ENCODE data around the gene ZDHHC13. TPM values are rescaled to one million over a fixed set of nuclear protein-coding genes. Genes with fewer than 3 reads are reported as not detected.

The ZDHHC13 gene
- total and polyA plus RNA-seq, 9 of the 15 experiments (the other 6 are each of a cell fraction or from before 2014, with no cell fraction given): 4.7 to 18.6 (median 10.0) TPM

- DNase-seq (ENCODE audit: extremely low read depth in 1 of 4, low spot score in 3 of 4) (no peak), ATAC-seq (no peak), FAIRE-seq (no peak)
- Histone ChIP-seq H3K36me3 (ENCODE audit: control insufficient read depth, insufficient read depth, low read length) (no peaks in the 10 kb centered on the region), H3K27ac (ENCODE audit: extremely low read depth, low read depth, low read length) (no peak overlapping the region), H3K9ac (ENCODE audit: insufficient read depth in 1 of 2, low read depth in 2 of 2, low read length in 2 of 2) (no peak overlapping the region), H2AFZ (ENCODE audit: low read depth, low read length) (no peak overlapping the region), H4K20me1 (replicated peaks; ENCODE audit: control insufficient read depth, insufficient read depth, low read length) (no peaks in the 10 kb centered on the region), H3K9me1 (ENCODE audit: control insufficient read depth, insufficient read depth, low read length) (no peaks in the 10 kb centered on the region), H3K4me3 (no peak overlapping the region), H3K4me1 (replicated peaks in 1 of 2; ENCODE audit: control insufficient read depth in 2 of 2, insufficient read depth in 2 of 2, low read length in 2 of 2) (no peaks in the 10 kb centered on the region), H3K4me2 (ENCODE audit: insufficient read depth, low read length) (no peak overlapping the region), H3K79me2 (ENCODE audit: control insufficient read depth, insufficient read depth, low read length) (no peaks in the 10 kb centered on the region), H3K9me3 (replicated peaks; ENCODE audit: control insufficient read depth, insufficient read depth, low read depth, low read length) (no peaks in the 10 kb centered on the region), H3K27me3 (ENCODE audit: control insufficient read depth in 2 of 2, insufficient read depth in 2 of 2, low read length in 2 of 2) (peaks cover 34% of the 10 kb centered on the region in 2 experiments; a peak in 4 of 5 replicates)
- WGBS (ENCODE audit: insufficient coverage, low coverage, missing lambda C conversion rate): 0% methylated on average over 1 of the region's 1 CpG
- in situ Hi-C loops (cut with MboI) (no loop called here), intact Hi-C loops (cut with micrococcal nuclease) (no loop called here)
- no TSS peak for BruUV-seq (replicated peaks)
- ChIA-PET POLR2A (no interaction called here), CTCF (ENCODE audit: low intra/inter-chr PET ratio) (no interaction called here)
- no peak for TF ChIP-seq PCBP1 (IDR thresholded peaks at IDR 0.05; ENCODE audit: low read depth, low read length, poor library complexity, severe bottlenecking)
- no peak for TF ChIP-seq ZNF354B (CRISPR knock-in tag; IDR thresholded peaks at IDR 0.05)
- no peak for TF ChIP-seq ILF3 (IDR thresholded peaks at IDR 0.05; ENCODE audit: borderline replicate concordance)
- TF ChIP-seq IRF9 (tag; IDR thresholded peaks at IDR 0.05): no peak
- TF ChIP-seq CAMTA2 (CRISPR knock-in tag; conservative IDR thresholded peaks at IDR 0.05): no peak
- TF ChIP-seq RFX5 (IDR thresholded peaks at IDR 0.05; ENCODE audit: low read depth, low read length): no peak
Measured at GRCh38 chr11:19107125-19107524, 9.8 kb upstream of the ZDHHC13 start.

All from K562 (cell line).